ENCODE results near the gene C16orf74.

DNA sequence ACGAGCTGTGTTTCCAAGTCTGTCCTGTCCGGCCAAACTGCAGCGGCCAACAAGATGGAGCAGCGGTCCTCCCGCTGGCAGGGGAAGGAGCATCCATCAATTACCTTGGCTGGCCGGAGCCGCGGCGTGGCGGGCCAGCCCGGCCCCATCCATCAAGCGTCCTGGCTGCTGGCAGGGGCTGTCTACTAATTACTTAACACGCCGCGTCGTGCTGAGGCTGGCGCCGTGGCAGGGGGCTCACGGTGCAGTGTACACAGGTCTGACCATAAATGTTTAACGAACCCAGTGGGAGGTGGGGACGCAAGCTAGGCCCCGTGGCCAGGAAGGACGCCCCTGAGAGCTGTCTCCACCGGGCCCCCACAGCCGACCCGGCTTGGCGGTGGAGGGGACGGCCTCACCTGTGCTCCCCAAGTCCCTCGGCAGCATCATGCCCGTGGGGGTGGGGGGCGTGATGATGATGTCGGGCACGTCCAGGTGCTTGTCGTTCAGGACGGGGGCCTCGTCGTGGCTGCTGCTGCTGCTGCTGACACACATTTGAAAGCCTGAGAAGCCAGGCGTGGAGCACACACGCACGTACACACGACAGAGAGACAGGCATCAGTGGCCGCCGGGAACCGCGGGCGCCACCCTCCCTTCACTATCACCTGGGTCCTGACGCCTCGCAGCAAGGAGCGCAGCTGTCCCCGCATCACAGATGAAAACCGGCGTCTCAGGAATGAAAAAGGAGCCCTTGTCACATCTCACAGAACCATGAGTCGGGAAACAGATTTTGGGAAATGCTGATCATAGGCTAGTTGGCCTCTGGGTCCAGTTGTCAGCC is 40.9 kb downstream of the C16orf74 start:
- TF ChIP-seq, protein P1, sequence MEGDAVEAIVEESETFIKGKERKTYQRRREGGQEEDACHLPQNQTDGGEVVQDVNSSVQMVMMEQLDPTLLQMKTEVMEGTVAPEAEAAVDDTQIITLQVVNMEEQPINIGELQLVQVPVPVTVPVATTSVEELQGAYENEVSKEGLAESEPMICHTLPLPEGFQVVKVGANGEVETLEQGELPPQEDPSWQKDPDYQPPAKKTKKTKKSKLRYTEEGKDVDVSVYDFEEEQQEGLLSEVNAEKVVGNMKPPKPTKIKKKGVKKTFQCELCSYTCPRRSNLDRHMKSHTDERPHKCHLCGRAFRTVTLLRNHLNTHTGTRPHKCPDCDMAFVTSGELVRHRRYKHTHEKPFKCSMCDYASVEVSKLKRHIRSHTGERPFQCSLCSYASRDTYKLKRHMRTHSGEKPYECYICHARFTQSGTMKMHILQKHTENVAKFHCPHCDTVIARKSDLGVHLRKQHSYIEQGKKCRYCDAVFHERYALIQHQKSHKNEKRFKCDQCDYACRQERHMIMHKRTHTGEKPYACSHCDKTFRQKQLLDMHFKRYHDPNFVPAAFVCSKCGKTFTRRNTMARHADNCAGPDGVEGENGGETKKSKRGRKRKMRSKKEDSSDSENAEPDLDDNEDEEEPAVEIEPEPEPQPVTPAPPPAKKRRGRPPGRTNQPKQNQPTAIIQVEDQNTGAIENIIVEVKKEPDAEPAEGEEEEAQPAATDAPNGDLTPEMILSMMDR (IDR thresholded peaks at IDR 0.05 in 8 of 11, conservative IDR thresholded peaks at IDR 0.05 in 3 of 11), result no peak
- no peak for TF ChIP-seq POLR2A (IDR thresholded peaks at IDR 0.05)
